Measurements from ENCODE around the gene NFATC1.
"Not testable (repeated sequence)": the region's sequence is repeated elsewhere in the genome, so short reads cannot be mapped to it uniquely, and the experiment has no call there.

NFATC1 gene

GRCh38 chr18:79481046-79481790, 85.5 kb downstream of the NFATC1 start:
- H3K4me3 ChIP-seq (ENCODE audit: extremely low read depth, insufficient read depth, low read length, poor library complexity, severe bottlenecking), result no peak overlapping the region
- 94 to 96% methylated on average over 24 to 26 of the region's 26 CpGs for WGBS, 2 experiments (ENCODE audit: insufficient coverage in 2 of 2)
- no peak overlapping the region for H3K27ac ChIP-seq (ENCODE audit: low read depth, low read length, severe bottlenecking)
- peaks cover 1% of the 10 kb centered on the region for H3K36me3 ChIP-seq (ENCODE audit: control insufficient read depth, insufficient read depth, low read length)
- peaks cover 26% of the 10 kb centered on the region for H3K4me1 ChIP-seq (ENCODE audit: control insufficient read depth, insufficient read depth, low read length, poor library complexity, severe bottlenecking)
- no peaks in the 10 kb centered on the region for H3K9me3 ChIP-seq (ENCODE audit: control insufficient read depth, low read length)

- WGBS, 2 experiments (ENCODE audit: insufficient coverage in 2 of 2), result 96 to 97% methylated on average over 25 of the region's 25 CpGs
- peaks cover 17% of the 10 kb centered on the region for H3K36me3 ChIP-seq (ENCODE audit: control insufficient read depth, insufficient read depth, low read length)
- H3K9me3 ChIP-seq (ENCODE audit: control insufficient read depth, low read length); H3K27ac ChIP-seq (ENCODE audit: low read depth, low read length, severe bottlenecking); H3K4me3 ChIP-seq (ENCODE audit: extremely low read depth, insufficient read depth, low read length, poor library complexity, severe bottlenecking): not testable (repeated sequence)
- peaks cover 29% of the 10 kb centered on the region for H3K4me1 ChIP-seq (ENCODE audit: control insufficient read depth, insufficient read depth, low read length, poor library complexity, severe bottlenecking)
Observed at GRCh38 chr18:79483393-79483792, 87.7 kb downstream of the NFATC1 start.

GRCh38 chr18:79483971-79484491, 88.3 kb downstream of the NFATC1 start:
- peak overlapping the region; percentile 92 for H3K27ac ChIP-seq (ENCODE audit: low read depth, low read length, severe bottlenecking)
- H3K4me3 ChIP-seq (ENCODE audit: extremely low read depth, insufficient read depth, low read length, poor library complexity, severe bottlenecking), result no peak overlapping the region
- WGBS, 2 experiments (ENCODE audit: insufficient coverage in 2 of 2), result 85 to 88% methylated on average over 7 to 12 of the region's 15 CpGs

GRCh38 chr18:79484661-79485621, 89.2 kb downstream of the NFATC1 start:
- H3K27ac ChIP-seq (ENCODE audit: low read depth, low read length, severe bottlenecking), result peak overlapping the region; percentile 92
- H3K36me3 ChIP-seq (ENCODE audit: control insufficient read depth, insufficient read depth, low read length), result peaks cover 26% of the 10 kb centered on the region
- 87 to 91% methylated on average over 35 to 43 of the region's 50 CpGs for WGBS, 2 experiments (ENCODE audit: insufficient coverage in 2 of 2)
- H3K4me1 ChIP-seq (ENCODE audit: control insufficient read depth, insufficient read depth, low read length, poor library complexity, severe bottlenecking), result peaks cover 29% of the 10 kb centered on the region
- H3K9me3 ChIP-seq (ENCODE audit: control insufficient read depth, low read length), result no peaks in the 10 kb centered on the region
- no peak overlapping the region for H3K4me3 ChIP-seq (ENCODE audit: extremely low read depth, insufficient read depth, low read length, poor library complexity, severe bottlenecking)

More at GRCh38 chr18:79483971-79484491, 88.3 kb downstream of the NFATC1 start:
- peaks cover 19% of the 10 kb centered on the region for H3K36me3 ChIP-seq (ENCODE audit: control insufficient read depth, insufficient read depth, low read length)
- H3K4me1 ChIP-seq (ENCODE audit: control insufficient read depth, insufficient read depth, low read length, poor library complexity, severe bottlenecking), result peaks cover 29% of the 10 kb centered on the region
- H3K9me3 ChIP-seq (ENCODE audit: control insufficient read depth, low read length), result no peaks in the 10 kb centered on the region

GRCh38 chr18:79485788-79486355, 90.1 kb downstream of the NFATC1 start:
- peak overlapping the region; percentile 92 for H3K27ac ChIP-seq (ENCODE audit: low read depth, low read length, severe bottlenecking)
- peaks cover 30% of the 10 kb centered on the region for H3K36me3 ChIP-seq (ENCODE audit: control insufficient read depth, insufficient read depth, low read length)
- H3K4me3 ChIP-seq (ENCODE audit: extremely low read depth, insufficient read depth, low read length, poor library complexity, severe bottlenecking), result no peak overlapping the region
- WGBS, 2 experiments (ENCODE audit: insufficient coverage in 2 of 2), result 92 to 94% methylated on average over 14 to 16 of the region's 16 CpGs
- no peaks in the 10 kb centered on the region for H3K9me3 ChIP-seq (ENCODE audit: control insufficient read depth, low read length)
- H3K4me1 ChIP-seq (ENCODE audit: control insufficient read depth, insufficient read depth, low read length, poor library complexity, severe bottlenecking), result peaks cover 24% of the 10 kb centered on the region

- H3K36me3 ChIP-seq (ENCODE audit: control insufficient read depth, insufficient read depth, low read length), result peaks cover 37% of the 10 kb centered on the region
- no peak overlapping the region for H3K4me3 ChIP-seq (ENCODE audit: extremely low read depth, insufficient read depth, low read length, poor library complexity, severe bottlenecking)
- WGBS, 2 experiments (ENCODE audit: insufficient coverage in 2 of 2), result 96 to 97% methylated on average over 54 to 69 of the region's 69 CpGs
- H3K9me3 ChIP-seq (ENCODE audit: control insufficient read depth, low read length), result no peaks in the 10 kb centered on the region
- H3K4me1 ChIP-seq (ENCODE audit: control insufficient read depth, insufficient read depth, low read length, poor library complexity, severe bottlenecking), result peaks cover 24% of the 10 kb centered on the region
- peak overlapping the region; percentile 92 for H3K27ac ChIP-seq (ENCODE audit: low read depth, low read length, severe bottlenecking)
Observed at GRCh38 chr18:79486356-79487182, 90.8 kb downstream of the NFATC1 start.

GRCh38 chr18:79487183-79487800, 91.6 kb downstream of the NFATC1 start:
- Histone ChIP-seq H3K9me3 (ENCODE audit: control insufficient read depth, low read length) (no peaks in the 10 kb centered on the region), H3K27ac (ENCODE audit: low read depth, low read length, severe bottlenecking) (no peak overlapping the region), H3K4me3 (ENCODE audit: extremely low read depth, insufficient read depth, low read length, poor library complexity, severe bottlenecking) (no peak overlapping the region), H3K36me3 (ENCODE audit: control insufficient read depth, insufficient read depth, low read length) (peaks cover 43% of the 10 kb centered on the region), H3K4me1 (ENCODE audit: control insufficient read depth, insufficient read depth, low read length, poor library complexity, severe bottlenecking) (peaks cover 24% of the 10 kb centered on the region)
- 96% methylated on average over 42 of the region's 42 CpGs for WGBS, 2 experiments (ENCODE audit: insufficient coverage in 2 of 2)

- Histone ChIP-seq H3K9me3 (ENCODE audit: control insufficient read depth, low read length) (no peaks in the 10 kb centered on the region), H3K4me1 (ENCODE audit: control insufficient read depth, insufficient read depth, low read length, poor library complexity, severe bottlenecking) (peaks cover 24% of the 10 kb centered on the region), H3K27ac (ENCODE audit: low read depth, low read length, severe bottlenecking) (no peak overlapping the region), H3K4me3 (ENCODE audit: extremely low read depth, insufficient read depth, low read length, poor library complexity, severe bottlenecking) (no peak overlapping the region), H3K36me3 (ENCODE audit: control insufficient read depth, insufficient read depth, low read length) (peaks cover 43% of the 10 kb centered on the region)
- WGBS, 2 experiments (ENCODE audit: insufficient coverage in 2 of 2), result 90 to 94% methylated on average over 17 to 19 of the region's 22 CpGs
Observed at GRCh38 chr18:79487801-79488201, 92.1 kb downstream of the NFATC1 start.

- no peaks in the 10 kb centered on the region for H3K9me3 ChIP-seq (ENCODE audit: control insufficient read depth, low read length)
- H3K36me3 ChIP-seq (ENCODE audit: control insufficient read depth, insufficient read depth, low read length), result peaks cover 48% of the 10 kb centered on the region
- no peak overlapping the region for H3K27ac ChIP-seq (ENCODE audit: low read depth, low read length, severe bottlenecking)
- H3K4me1 ChIP-seq (ENCODE audit: control insufficient read depth, insufficient read depth, low read length, poor library complexity, severe bottlenecking), result peaks cover 24% of the 10 kb centered on the region
- no peak overlapping the region for H3K4me3 ChIP-seq (ENCODE audit: extremely low read depth, insufficient read depth, low read length, poor library complexity, severe bottlenecking)
- 97% methylated on average over 17 to 24 of the region's 26 CpGs for WGBS, 2 experiments (ENCODE audit: insufficient coverage in 2 of 2)
Observed at GRCh38 chr18:79488311-79489050, 92.8 kb downstream of the NFATC1 start.
